NCI-H2029 treated with DMSO at 0.1 percent for 48 hours (cell line): ENCODE measurements around the gene DNAJC15.

Source experiments
- DNase-seq: peaks from one replicate; lab custom pipeline; 2025; lab: John Stamatoyannopoulos, UW

The DNAJC15 gene

DNA sequence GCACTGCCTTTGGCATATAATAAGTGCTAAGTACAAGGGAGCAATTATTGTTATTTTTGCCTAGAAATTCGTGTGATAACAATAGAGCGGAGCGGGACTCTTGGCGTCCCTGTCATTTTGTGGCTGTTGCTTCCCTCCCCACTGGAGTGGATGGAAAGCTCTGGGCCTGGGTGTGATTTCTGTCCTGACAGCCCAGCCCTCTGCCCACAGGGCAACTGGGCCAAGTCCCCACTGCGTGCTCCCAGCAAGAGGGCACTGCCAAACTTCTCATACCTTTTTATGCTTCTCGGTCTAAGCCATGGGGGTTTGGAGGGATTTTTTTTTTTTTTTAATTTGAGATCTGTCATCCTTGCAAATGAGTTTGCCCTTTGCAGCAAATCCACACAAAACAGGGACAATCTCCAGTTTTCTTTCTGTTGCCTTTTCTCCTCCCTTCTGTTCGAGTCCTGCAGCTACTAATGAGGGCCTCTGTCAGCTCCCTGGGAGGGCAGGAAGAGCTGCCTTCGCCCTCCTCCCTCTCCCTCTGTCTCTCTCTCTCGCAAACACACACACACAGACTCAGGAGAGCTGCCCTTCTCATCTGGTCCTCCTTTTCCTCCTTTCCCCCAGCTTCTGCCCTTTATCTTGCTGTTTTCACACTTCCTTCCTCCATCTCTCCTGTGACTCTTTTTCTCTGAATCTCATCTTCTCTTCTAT lies 103.9 kb downstream of the DNAJC15 start:
- DNase-seq: no peak

DNA sequence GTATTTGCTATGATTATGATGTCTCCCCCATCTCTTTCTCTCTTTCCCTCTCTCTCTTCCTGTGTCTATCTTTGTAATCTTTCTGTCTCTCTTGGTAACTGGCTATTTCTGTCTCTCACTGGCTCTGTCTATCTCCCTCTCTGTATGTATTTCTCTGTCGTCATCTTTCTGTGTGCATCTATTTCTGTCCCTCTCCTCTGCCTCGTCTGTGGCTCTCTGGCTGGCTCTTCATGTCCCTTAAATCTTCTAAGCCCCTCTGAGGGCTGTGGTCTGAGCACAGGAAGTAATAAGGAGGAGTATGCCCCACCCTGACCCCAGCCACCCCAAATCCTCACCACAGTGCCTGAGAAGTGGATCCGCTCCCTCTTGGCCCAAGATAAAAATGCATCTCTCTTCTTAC lies 104.4 kb downstream of the DNAJC15 start:
- no peak for DNase-seq

DNA sequence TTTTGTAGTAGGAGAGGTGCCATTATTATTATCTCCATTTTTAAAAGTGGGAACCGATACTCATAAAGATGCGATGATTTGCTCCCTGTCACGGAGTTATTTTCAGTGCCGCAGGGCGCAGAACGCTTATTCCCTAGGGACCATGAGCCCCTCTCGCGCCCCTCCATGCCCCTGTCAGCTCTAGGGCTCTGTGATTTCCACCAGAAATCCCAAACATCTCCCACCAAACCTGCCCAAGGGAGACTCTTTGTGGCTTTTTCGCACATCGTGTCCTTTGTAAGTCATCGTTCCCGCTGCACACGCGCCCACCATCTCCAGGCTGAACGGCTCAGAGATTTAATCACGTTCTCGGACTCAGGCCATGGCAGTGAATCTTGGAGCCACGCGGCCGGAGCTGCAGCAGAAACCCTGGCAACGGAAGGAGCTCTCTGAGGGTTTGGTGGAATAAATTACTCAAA lies 105.1 kb downstream of the DNAJC15 start:
- no peak for DNase-seq

DNA sequence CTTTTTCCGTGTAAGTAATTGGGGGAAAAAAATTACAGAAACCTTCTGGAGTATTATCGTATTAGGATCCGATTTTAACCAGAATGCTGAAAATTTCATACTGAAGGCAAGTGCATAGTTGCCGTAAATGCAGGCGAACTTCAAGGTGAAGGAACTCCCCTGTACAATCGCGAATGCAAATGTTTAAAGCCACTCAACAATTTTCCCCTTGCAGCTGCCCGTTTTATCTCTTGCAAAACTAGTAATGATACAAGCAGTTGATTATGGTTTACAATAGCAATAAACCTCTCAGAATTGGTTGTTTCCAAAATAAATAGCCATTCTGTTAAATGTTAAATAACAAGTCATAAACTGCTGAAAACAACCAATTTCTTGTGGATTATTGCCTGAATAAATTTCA lies 105.7 kb downstream of the DNAJC15 start:
- DNase-seq: no peak

DNA sequence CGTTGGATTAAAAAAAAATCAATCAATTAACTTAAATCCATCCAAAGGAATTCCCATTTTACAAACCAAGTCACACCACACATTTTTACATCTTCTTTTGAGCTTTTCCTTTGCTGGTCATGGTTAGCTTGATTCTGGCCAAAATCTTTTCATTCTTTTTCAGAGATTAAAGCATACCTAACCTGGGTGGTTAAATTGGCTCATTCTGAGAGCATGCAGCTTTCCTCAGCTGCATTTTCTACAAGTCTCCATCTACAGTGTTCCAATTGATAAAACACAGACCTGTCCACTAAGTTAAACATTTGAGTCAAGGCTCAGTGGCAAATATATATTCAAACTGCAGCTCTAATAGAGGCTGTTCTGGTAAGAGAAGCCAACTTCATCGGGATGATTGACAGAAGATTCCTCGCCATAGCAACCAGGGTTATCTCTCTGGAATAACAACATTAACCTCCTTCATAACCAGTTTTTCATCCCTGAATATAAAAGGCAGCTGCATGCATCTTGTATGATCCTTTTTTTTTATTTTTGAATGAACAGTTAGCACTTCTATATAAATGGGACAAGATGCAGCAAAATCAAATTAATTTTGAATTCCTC lies 106.2 kb downstream of the DNAJC15 start:
- DNase-seq: no peak

- no peak for DNase-seq
Observed at GRCh38 chr13:43132257-43132656, 108.9 kb downstream of the DNAJC15 start.

- no peak for DNase-seq
Observed at GRCh38 chr13:43132911-43133310, 109.5 kb downstream of the DNAJC15 start.

DNA sequence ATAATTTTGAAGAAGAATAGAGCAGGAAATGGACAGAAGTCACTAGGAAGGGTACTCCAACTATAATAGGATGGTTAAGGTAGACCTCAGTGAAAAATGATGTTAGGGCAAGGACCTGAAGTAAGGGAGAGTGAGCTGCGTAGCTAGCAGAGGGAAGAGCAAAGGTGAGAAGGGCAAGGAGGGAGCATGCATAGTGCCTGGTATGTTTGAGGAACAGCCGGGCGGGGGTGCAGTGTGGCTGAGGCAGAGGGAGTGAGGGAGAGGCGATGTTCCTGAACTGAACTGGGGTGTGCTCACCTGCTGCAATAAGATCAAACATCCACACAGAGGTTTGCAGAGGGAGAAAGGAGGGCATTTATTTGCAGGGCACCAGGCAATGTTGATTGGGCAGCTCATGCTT lies 110.4 kb downstream of the DNAJC15 start:
- no peak for DNase-seq

DNA sequence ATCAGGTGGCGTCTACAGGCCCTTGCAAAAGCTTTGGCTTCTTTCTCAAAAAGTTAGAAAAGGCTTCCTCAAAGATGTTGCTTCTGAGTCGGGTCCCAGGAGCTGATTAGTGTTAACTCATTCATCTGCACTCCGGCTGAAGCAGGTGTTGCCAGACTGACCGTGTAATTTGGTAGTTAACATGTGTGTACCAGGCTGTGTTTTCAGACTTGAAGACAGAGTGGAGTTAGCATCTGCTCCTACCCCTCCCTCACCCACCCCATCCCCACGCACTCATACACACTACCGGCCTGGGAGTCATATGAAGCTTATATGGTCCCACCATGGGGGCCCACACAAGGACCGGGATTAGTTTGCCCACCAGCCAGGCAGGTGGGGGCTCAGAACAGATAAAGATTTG lies 111.5 kb downstream of the DNAJC15 start:
- no peak for DNase-seq

DNA sequence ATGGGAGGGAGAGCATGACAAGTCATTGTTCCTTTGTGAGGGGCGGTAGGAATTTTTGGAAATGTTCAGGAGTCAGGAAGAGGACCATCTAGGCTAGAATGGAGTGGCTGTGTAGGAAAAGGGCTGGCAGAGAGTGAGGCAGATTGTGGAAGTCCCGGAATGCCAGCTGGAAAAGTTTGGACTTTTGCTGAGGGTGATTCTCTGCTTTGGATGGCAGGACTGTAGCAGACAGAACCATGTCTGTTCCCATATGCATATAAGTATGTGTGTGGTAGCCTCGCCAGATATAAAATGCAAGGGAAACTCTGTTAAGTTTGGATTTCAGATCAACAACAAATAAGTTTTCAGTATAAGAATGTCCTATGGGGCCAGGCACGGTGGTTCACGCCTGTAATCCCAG lies 112.1 kb downstream of the DNAJC15 start:
- no peak for DNase-seq

DNA sequence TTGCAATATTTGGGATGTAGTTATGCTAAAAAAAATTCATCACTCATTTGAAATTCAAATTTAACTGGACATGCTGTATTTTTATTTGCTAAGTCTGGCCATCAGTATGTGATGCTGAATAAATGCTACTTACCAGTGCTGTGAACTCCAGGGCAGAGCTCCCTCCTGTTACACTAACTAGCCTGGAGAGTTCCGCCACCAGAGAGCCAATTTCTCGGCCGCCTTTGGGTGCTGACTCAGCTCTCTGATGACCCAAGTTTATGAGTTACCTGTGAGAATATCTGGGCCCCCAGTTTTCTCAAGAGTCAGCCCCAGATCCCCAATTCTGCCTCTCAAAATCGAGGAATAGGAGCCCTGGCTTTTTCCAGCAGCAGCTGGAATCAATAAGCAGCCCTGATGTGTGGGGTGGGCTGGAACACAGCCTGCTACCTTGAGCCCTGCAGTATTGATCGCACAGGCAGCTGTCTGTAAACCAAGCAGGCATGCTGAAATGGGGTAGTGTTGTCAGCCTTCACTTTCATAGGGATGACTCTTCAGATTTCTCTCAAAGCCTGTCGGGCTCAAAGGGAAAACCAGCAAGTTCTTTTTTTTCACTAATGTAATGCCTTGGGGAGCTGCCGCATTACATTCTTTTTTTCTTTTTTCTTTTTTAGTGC lies 113.7 kb downstream of the DNAJC15 start:
- no peak for DNase-seq

- DNase-seq: no peak
Observed at GRCh38 chr13:43139211-43139610, 115.8 kb downstream of the DNAJC15 start.

DNA sequence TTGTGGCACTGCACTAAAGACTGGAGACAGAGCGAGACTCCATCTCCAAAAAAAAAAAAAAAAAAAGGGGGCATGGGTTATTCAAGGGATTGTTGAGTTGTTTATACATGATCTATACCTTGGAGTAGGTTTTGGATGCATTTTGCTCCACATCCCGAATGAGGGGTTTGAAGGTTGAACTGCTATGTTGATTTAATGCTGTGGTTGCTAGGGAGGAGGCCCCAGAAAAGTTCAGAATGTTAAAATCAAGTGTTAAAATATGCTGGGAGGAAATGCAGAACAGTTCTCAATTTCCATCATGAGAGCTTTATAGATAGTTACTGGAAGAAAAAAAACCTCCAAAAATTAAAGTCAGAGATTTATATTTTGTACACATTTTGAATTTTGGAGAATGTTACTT lies 116.5 kb downstream of the DNAJC15 start:
- DNase-seq: no peak

- no peak for DNase-seq
Observed at GRCh38 chr13:43140985-43141384, 117.6 kb downstream of the DNAJC15 start.

- DNase-seq: no peak
Observed at GRCh38 chr13:43141685-43142084, 118.3 kb downstream of the DNAJC15 start.

DNA sequence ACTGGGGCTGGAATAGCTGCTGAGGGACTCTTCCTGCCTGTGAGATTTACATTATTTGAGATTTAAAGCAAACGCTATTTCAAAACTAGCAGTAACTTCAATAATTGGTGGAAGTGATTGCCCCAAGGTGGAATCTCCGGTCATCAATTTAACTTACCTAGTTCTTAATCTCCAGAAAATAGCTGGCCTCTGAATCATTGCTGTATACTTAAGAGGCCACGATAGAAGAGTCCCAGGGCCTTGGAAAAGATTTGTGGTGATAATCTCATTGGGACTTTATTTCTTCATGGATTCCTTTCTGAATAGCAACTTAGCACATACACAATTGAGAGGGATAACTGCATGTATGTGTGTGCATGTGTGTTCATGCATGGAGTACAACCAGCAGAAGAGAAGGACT lies 120.2 kb downstream of the DNAJC15 start:
- DNase-seq: no peak

DNA sequence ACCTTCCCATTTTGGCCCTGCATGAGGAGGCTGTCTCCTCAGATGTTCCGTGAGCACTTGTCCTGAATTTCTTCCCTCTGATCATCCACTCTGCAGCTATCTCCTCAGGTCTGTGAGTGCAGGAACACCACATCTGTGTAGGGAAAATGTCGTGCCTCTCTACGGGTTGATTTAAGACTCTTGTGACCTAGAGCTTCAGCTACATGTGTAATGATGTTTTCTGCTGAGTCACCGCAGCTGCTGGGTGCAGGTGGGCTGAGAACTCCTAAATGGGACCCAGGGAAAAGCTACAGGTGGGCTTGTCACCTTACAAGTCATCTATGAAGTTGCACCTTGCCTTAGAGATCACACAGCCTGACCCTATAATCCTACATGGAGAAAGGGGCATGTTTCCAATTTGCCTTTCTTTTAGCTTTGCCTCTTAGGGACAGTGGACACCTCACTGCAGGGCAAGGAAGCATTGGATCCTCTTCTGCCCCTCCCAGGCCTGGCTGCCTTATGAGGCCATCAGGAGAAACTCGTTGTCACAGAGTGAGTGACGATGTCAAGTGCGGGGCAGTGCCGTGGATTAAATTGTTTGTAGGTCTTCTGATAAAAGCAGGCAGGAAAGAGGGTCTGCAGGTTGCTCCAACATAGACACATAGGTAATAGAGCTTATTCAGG lies 122.3 kb downstream of the DNAJC15 start:
- no peak for DNase-seq

GRCh38 chr13:43146400-43146799 lies 123.0 kb downstream of the DNAJC15 start:
- DNase-seq: no peak

DNA sequence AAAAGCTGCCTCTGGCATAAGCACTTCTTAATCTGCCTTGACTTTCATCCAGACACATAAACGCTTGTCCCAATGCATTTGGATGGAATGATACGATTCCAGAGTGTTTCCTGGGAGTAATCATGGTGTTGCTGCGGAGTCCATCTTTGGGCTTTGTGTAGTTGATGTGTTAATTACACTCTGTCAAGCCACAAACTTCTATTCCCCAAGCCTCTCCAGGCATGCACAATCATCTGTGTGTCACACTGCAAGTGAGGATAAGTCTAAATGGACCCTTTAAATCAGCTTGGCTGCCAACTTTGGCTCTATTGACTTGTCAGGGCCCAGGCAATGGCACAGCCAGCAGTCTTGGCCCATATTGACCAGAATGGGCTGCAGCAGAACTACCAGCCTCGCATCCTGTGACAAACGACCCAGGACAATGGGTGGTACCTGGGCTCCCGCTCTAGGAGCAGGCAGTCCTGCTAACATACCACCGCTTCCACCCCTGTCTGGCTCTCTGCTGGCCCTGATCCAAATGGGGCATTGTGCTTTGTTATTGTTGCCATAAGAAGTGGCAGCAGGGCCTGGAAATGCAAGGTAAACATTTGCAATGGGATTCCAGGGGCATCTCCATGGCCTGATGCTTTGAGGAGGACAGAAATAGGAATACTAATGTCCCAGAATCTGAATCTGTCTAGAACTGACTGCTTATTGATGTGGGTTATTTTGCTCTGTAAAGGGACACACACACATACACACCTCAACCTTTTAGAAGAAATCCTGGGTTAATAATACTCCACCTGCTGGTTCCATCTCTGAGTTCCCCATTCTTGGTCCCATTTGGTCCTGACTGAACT lies 127.2 kb downstream of the DNAJC15 start:
- DNase-seq: no peak

- no peak for DNase-seq
Observed at GRCh38 chr13:43153436-43154090, 130.2 kb downstream of the DNAJC15 start.

- DNase-seq: no peak
Observed at GRCh38 chr13:43154156-43154651, 130.8 kb downstream of the DNAJC15 start.
